Right lung (tissue), 10 donors: ENCODE measurements around the gene NEXN. TPM values are rescaled to one million over a fixed set of nuclear protein-coding genes. Genes with fewer than 3 reads are reported as not detected.

Source experiments
- DNase-seq, 2 donors: peaks; one replicate each; pipeline ENCODE4 v3.0.0-alpha.2; 2013
- long read RNA-seq, 8 donors: transcript quantifications; one replicate each; lab custom pipeline, GENCODE V29; 2026
- polyA plus RNA-seq, 5 donors: library from polyadenylated mRNA; unstranded; fragments of 120-200 nt; gene quantifications; one replicate each; pipeline versions ENCODE4 v1.2.1 to v1.2.3, GENCODE V29; 2013; ENCODE audit warnings: inconsistent platforms in 1 of 5, low replicate concordance in 1 of 5; ENCODE audit not compliant: insufficient read length in 5 of 5, insufficient read depth in 1 of 5

NEXN gene
- polyA plus RNA-seq = 10 to 100 TPM; 27.9 to 43.2 (median 38.0) TPM
- long read RNA-seq, donor 1, partial matches to known transcripts = 21 of 22 reads
- long read RNA-seq, donor 1, other reads (novel, unspliced or antisense) = 0 of 22 reads
- long read RNA-seq, donor 2 = 0 reads
- long read RNA-seq, donor 3, partial matches to known transcripts = 181 of 202 reads
- long read RNA-seq, donor 3, other reads (novel, unspliced or antisense) = 17 of 202 reads
- long read RNA-seq, donor 4, partial matches to known transcripts = 93 of 109 reads
- long read RNA-seq, donor 4, other reads (novel, unspliced or antisense) = 14 of 109 reads
- long read RNA-seq, donor 5, partial matches to known transcripts = 5 of 7 reads
- long read RNA-seq, donor 5, other reads (novel, unspliced or antisense) = 0 of 7 reads
- long read RNA-seq, donor 6, partial matches to known transcripts = 143 of 158 reads
- long read RNA-seq, donor 6, other reads (novel, unspliced or antisense) = 11 of 158 reads
- long read RNA-seq, donor 7, partial matches to known transcripts = 123 of 164 reads
- long read RNA-seq, donor 7, other reads (novel, unspliced or antisense) = 40 of 164 reads
- long read RNA-seq, donor 8, partial matches to known transcripts = 0 of 1 reads
- long read RNA-seq, donor 8, other reads (novel, unspliced or antisense) = 0 of 1 reads

DNA sequence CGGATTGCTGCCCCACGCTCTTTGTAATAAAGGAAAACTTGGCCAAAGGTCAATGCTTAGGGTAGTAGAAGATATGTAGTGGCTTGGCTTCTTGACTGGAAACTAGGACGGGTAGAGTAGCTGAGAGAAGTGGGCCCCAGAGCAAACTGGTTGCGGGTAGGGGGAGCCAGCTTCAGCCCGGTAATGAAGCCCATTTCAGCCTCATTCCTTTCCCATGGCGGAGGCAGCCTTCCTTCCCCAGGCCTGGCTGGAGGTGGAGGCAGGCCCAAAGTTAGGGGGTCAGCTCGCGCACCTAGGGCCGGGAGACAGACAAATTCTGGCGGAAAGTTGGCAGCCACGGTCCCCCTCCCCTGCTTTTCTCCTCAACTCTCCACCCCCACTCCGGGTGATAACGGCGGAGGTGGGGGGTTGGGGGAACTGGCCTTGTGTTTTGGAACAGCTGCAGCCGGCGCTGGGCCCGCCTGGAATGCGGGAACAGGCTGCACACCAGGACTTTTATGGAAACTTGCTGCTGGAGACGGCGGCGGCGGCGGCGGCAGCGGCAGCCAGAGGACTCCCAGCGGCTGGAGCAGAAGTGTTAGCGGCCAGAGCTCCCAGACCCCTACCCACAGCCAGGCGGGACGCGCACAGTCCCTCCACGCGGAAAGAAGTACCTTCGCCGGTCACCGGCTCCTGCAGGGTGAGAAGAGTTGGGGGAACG is at the start of gene NEXN:
Gene NEXN (plus strand): TSS at position 544 of the 700 bp plus-strand sequence. CDS start 27,483 bp downstream, outside the sequence.
- DNase-seq = peak; percentile 81 to 84

- DNase-seq = no peak
Observed at GRCh38 chr1:77841574-77841973, 46.9 kb upstream of the NEXN start.

GRCh38 chr1:77845951-77846350 is 42.5 kb upstream of the NEXN start:
- no peak for DNase-seq

DNA sequence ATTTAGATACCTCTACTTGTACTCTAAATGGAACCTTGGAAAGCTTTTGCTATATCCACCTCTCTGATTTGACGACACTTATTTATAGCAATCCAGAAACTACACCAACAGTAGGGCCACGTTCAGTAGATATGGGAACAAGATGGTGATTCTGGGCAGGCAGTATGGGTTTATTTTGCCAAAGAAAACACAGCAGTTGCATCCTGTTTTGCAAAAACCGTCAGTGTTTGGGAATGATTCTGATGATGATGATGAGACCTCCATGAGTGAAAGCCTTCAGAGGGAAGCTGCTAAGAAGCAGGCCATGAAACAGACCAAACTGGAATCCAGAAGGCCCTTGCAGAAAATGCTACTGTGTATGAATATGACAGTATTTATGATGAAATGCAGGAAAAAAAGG is 41.5 kb upstream of the NEXN start:
- no peak for DNase-seq

- DNase-seq = no peak
Observed at GRCh38 chr1:77847621-77848080, 40.8 kb upstream of the NEXN start.

DNA sequence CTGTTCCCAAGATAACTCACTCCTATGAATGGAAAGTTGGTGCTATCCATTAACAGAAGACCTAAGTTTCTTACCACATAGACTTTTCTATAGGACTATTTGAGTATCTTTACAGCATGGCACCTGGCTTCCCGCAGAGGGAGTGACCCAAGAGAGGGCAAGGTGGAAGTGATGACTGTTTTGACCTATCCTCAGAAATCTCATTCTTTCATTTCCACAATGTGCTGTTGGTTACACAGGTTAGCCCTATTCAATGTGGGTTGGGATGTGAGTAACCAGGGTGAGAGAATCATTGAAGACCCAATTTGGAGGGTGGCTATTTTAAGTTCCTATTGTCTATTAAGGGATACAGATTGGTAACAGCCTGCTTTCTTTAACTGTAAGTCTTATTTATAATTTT is 38.3 kb upstream of the NEXN start:
- no peak for DNase-seq

- DNase-seq = peak; percentile 51 to 76
Observed at GRCh38 chr1:77857552-77857951, 30.9 kb upstream of the NEXN start.

GRCh38 chr1:77858725-77859124 is 29.7 kb upstream of the NEXN start:
- DNase-seq = no peak

GRCh38 chr1:77859248-77859647 is 29.2 kb upstream of the NEXN start:
- DNase-seq = no peak

GRCh38 chr1:77866296-77866695 is 22.1 kb upstream of the NEXN start:
- DNase-seq = no peak

GRCh38 chr1:77872645-77873044 is 15.8 kb upstream of the NEXN start:
- no peak for DNase-seq

- no peak for DNase-seq
Observed at GRCh38 chr1:77873461-77873860, 15.0 kb upstream of the NEXN start.

- no peak for DNase-seq
Observed at GRCh38 chr1:77874804-77875445, 13.5 kb upstream of the NEXN start.

DNA sequence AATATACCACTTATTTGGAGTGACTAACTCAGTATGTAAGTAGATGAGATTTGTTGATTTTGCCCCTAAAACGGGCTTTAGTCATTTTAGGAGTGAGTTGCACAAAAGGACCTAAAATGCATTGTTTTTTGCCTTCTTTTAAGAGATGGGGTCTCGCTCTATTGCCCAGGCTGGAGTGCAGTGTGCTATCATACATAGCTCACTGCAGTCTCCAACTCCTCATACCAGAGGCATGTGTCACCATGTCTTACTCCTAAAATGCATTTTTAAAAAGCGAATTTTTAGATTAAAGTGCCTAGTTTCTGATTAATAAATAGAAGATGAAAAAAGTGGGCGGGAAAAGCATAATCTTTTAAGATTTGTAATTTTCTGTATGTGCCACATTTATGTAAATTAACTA is 11.5 kb upstream of the NEXN start:
- no peak for DNase-seq

- no peak for DNase-seq
Observed at GRCh38 chr1:77881061-77881460, 7.4 kb upstream of the NEXN start.

DNA sequence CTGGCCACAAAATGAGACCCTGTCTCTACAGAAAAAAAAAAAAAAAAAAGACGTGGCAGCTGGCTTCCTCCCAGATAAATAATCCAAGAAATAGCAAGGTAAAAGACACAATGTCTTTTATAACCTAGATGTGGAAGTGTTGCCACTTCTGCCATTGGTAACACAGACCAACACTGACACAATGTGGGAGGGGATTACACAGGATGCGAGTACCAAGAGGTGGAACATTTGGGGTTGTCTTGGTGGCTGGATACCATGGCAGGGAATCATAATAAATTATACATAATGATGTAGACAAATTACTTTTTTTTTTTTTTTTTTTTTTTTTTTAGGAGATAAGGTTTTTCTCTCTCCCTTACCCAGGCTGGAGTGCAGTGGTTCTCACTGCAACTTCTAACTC is 6.0 kb upstream of the NEXN start:
- DNase-seq = no peak

GRCh38 chr1:77888781-77889642 is 588 bp downstream of the NEXN start:
- DNase-seq = peak; percentile 63 to 71

GRCh38 chr1:77889671-77890070 is 1.2 kb downstream of the NEXN start:
- no peak for DNase-seq

- DNase-seq = no peak
Observed at GRCh38 chr1:77891200-77891599, 2.8 kb downstream of the NEXN start.

- no peak for DNase-seq
Observed at GRCh38 chr1:77899647-77900320, 11.4 kb downstream of the NEXN start.
